GM12865 (cell line): ENCODE results near the gene HOXA3.

Experiments
- DNase-seq: peaks from one replicate; pipeline ENCODE4 v3.0.0; 2010; ENCODE audit warnings: low read depth
- H3K4me3 ChIP-seq: 2 replicates; pipeline ENCODE4 v1.5.1; 2011; ENCODE audit warnings: mild to moderate bottlenecking, low read depth, low read length, control low read depth
- CTCF ChIP-seq: IDR thresholded peaks from 2 replicates; pipeline ENCODE4 v1.5.1; 2011; ENCODE audit warnings: low read length, control low read depth, low read depth, inconsistent platforms; ENCODE audit not compliant: insufficient read depth; ENCODE audit errors: missing control alignments

Gene HOXA3

GRCh38 chr7:27183682-27184336 is 31.4 kb upstream of the HOXA3 start:
- DNase-seq, result no peak
- no peak for TF ChIP-seq CTCF
- H3K4me3 ChIP-seq, result no peak overlapping the region

- no peak for DNase-seq
- H3K4me3 ChIP-seq, result no peak overlapping the region
- TF ChIP-seq CTCF, result no peak
Observed at GRCh38 chr7:27182861-27183681, 30.7 kb upstream of the HOXA3 start.

- no peak overlapping the region for H3K4me3 ChIP-seq
- no peak for TF ChIP-seq CTCF
- no peak for DNase-seq
Observed at GRCh38 chr7:27182285-27182841, 30.0 kb upstream of the HOXA3 start.

- no peak overlapping the region for H3K4me3 ChIP-seq
- DNase-seq, result no peak
- no peak for TF ChIP-seq CTCF
Observed at GRCh38 chr7:27181795-27182275, 29.5 kb upstream of the HOXA3 start.

- no peak overlapping the region for H3K4me3 ChIP-seq
- TF ChIP-seq CTCF, result no peak
- DNase-seq, result no peak
Observed at GRCh38 chr7:27180431-27181420, 28.3 kb upstream of the HOXA3 start.
